ENCODE measurements around the gene RABL3.
A peak's percentile ranks its signal among the peaks of the same experiment; 100 is the strongest.
"Not testable (repeated sequence)": the region's sequence is repeated elsewhere in the genome, so short reads cannot be mapped to it uniquely, and the experiment has no call there.

Gene RABL3

DNA sequence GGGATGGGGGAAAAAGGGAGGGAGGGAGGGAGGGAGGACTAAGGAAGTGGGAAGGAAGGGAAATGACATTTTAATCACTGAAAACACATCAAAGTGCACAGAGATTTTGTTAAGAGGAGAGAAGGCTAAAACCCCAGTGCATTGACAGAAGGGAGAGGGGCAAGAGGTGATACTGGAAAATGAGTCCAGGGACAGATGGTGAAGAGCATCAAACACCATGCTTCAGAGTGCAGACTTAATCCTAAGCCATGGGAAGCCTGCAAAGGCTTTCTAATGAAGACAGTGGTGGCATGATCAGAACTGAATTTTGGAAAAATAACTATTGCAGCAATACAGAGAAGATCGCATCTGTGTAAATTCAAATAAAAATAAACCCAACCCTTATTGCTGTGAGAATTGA lies 102.1 kb downstream of the RABL3 start:
- Mint-ChIP-seq H3K4me3 (no peak overlapping the region), H3K27me3 (no peaks in the 10 kb centered on the region), H3K9me3 (peaks cover 29% of the 10 kb centered on the region), H3K36me3 (ENCODE audit: low read depth) (peaks cover 5% of the 10 kb centered on the region), H3K27ac (no peak overlapping the region), H3K4me1 (ENCODE audit: low read depth) (peaks cover 55% of the 10 kb centered on the region)
- intact Hi-C loops (cut with micrococcal nuclease): no loop called here

DNA sequence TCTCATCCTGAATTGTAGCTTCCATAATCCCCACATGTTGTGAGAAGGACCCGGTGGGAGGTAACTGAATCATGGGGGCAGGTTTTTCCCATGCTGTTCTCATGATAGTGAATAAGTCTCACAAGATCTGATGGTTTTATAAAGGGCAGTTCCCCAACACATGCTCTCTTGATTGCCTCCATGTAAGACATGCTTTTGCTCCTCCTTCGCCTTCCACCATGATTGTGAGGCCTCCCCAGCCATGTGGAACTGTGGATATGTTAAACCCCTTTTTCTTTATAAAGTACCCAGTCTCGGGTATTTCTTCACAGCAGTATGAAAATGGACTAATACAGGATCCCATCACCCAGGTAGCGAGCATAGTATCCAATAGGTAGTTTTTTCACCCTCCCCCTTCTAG lies 103.5 kb downstream of the RABL3 start:
- Mint-ChIP-seq H3K9me3 (peaks cover 29% of the 10 kb centered on the region), H3K4me1 (ENCODE audit: low read depth) (peaks cover 45% of the 10 kb centered on the region)
- H3K4me3 Mint-ChIP-seq; H3K27me3 Mint-ChIP-seq; intact Hi-C loops (cut with micrococcal nuclease); H3K27ac Mint-ChIP-seq; H3K36me3 Mint-ChIP-seq (ENCODE audit: low read depth): not testable (repeated sequence)

DNA sequence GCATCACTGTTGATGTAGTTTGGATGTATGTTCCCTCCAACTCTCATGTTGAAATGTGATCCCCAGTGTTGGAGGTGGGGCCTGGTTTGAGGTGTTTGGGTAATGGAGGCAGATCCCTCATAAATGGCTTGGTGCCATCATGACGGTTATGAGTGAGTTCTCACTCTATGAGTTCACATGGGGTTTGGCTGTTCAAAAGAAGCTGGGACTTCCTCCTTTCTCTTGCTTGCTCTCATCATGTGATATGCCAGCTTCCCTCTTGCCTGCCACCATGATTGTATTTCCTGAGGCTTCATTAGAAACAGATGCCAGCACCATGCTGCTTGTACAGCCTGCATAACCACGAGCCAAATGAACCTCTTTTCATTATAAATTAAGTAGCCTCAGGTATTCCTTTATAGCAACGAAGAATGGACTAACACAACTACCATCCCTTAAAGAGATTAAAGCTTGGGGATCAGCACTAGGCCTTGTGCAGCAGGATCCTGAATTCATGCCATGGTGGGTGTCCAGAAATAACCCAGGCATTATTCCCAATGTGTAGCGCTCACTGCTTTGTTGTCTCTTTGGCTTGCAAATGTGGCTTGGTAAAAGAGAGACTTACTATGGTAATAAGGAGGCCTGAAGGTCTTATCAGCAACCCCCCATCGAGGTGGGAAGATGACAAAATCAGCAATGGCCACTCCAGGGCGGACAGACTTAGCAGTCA lies 104.3 kb downstream of the RABL3 start:
- Mint-ChIP-seq H3K9me3 (peaks cover 29% of the 10 kb centered on the region), H3K4me1 (ENCODE audit: low read depth) (peaks cover 41% of the 10 kb centered on the region), H3K4me3 (no peak overlapping the region), H3K27me3 (no peaks in the 10 kb centered on the region), H3K36me3 (ENCODE audit: low read depth) (peaks cover 5% of the 10 kb centered on the region), H3K27ac (peak overlapping the region; percentile 68)
- intact Hi-C loops (cut with micrococcal nuclease): no loop called here

DNA sequence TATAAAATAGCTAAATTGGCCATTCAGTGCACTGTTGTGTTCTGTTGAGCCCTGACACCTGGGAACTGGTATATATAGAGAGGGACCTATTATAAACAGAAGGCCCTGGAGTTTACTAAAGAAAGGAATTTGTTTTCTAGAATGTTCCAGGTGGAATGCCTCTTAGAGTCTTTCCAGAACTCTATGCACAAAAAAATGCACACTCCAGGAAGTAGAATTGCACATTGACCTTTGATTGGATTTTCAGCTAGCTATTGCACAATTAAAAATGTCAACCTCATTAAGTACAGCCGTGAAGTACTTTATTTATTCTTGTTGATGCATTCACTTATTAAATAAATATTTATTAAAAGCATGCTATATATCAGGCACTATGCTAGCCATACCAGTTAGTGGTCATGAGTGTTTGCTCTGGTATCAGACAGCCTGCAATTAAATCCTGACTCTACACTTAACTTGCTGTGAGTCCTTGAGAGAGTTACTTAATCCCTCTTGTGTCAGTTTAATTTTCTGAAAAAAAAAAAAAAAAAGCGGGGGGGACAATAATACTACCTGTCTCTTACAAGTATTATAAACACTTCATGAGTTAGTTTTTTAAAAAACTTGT lies 105.4 kb downstream of the RABL3 start:
- H3K9me3 Mint-ChIP-seq: peaks cover 29% of the 10 kb centered on the region

More for the DNA sequence above, 105.4 kb downstream of the RABL3 start:
- Mint-ChIP-seq H3K27me3 (no peaks in the 10 kb centered on the region), H3K4me1 (ENCODE audit: low read depth) (peaks cover 30% of the 10 kb centered on the region), H3K4me3 (no peak overlapping the region), H3K27ac (no peak overlapping the region), H3K36me3 (ENCODE audit: low read depth) (peaks cover 5% of the 10 kb centered on the region)
- intact Hi-C loops (cut with micrococcal nuclease): no loop called here

All from dendritic cell treated with granulocyte-macrophage colony-stimulating factor and Interleukin-4, amounts not matched to agents 40 ng/mL and 50 ng/mL, for 4 days (primary cell).